ENCODE measurements around the gene KCNIP3.

The KCNIP3 gene

GRCh38 chr2:95284886-95285541 is 12.1 kb upstream of the KCNIP3 start:
- Histone ChIP-seq H3K4me3 (no peak overlapping the region), H3K9me3 (ENCODE audit: low read depth, low read length) (no peaks in the 10 kb centered on the region), H3K9ac (ENCODE audit: insufficient read length) (no peak overlapping the region), H3K27ac (no peak overlapping the region), H3K36me3 (ENCODE audit: insufficient read depth, low read length) (no peaks in the 10 kb centered on the region)
- DNase-seq (ENCODE audit: low read depth, low spot score), result no peak
- TF ChIP-seq EZH2 (IDR thresholded peaks at IDR 0.05), result no peak
- no peak for TF ChIP-seq FOXP2 (optimal IDR thresholded peaks at IDR 0.05; ENCODE audit: control extremely low read depth, extremely low read length, insufficient read depth)
- TF ChIP-seq POLR2AphosphoS5 (IDR thresholded peaks at IDR 0.05; ENCODE audit: borderline replicate concordance, low read depth, low read length), result no peak

DNA sequence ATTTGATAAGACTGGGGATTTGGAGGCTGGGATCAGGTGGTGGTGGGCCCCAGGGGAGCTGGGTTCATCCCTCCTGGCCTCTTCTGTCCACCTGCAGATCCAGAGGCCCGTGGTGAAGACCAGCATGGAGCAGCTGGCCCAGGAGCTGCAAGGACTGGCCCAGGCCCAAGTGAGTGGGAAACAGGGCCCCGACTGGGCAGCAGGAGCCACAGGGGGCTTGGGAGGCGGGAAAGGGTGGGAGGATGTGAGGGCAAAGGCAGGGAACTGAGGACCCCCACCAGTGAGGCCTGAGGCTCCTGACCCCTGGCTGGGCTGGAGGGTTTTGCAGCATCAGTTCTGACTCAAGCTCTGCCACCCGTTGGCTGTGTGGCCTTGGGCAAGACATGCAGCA is 11.6 kb upstream of the KCNIP3 start:
- Histone ChIP-seq H3K36me3 (ENCODE audit: insufficient read depth, low read length) (no peaks in the 10 kb centered on the region), H3K4me3 (no peak overlapping the region), H3K27ac (no peak overlapping the region), H3K9me3 (ENCODE audit: low read depth, low read length) (no peaks in the 10 kb centered on the region), H3K9ac (ENCODE audit: insufficient read length) (no peak overlapping the region)
- TF ChIP-seq POLR2AphosphoS5 (IDR thresholded peaks at IDR 0.05; ENCODE audit: borderline replicate concordance, low read depth, low read length), result no peak
- no peak for TF ChIP-seq EZH2 (IDR thresholded peaks at IDR 0.05)
- TF ChIP-seq FOXP2 (optimal IDR thresholded peaks at IDR 0.05; ENCODE audit: control extremely low read depth, extremely low read length, insufficient read depth), result no peak
- no peak for DNase-seq (ENCODE audit: low read depth, low spot score)

- Histone ChIP-seq H3K4me3 (no peak overlapping the region), H3K9me3 (ENCODE audit: low read depth, low read length) (no peaks in the 10 kb centered on the region), H3K9ac (ENCODE audit: insufficient read length) (no peak overlapping the region), H3K36me3 (ENCODE audit: insufficient read depth, low read length) (no peaks in the 10 kb centered on the region), H3K27ac (no peak overlapping the region)
- TF ChIP-seq EZH2 (IDR thresholded peaks at IDR 0.05) (no peak), POLR2AphosphoS5 (IDR thresholded peaks at IDR 0.05; ENCODE audit: borderline replicate concordance, low read depth, low read length) (no peak), FOXP2 (optimal IDR thresholded peaks at IDR 0.05; ENCODE audit: control extremely low read depth, extremely low read length, insufficient read depth) (no peak)
- DNase-seq (ENCODE audit: low read depth, low spot score), result no peak
These were observed 9.8 kb upstream of the KCNIP3 start for GRCh38 chr2:95287336-95287735.

DNA sequence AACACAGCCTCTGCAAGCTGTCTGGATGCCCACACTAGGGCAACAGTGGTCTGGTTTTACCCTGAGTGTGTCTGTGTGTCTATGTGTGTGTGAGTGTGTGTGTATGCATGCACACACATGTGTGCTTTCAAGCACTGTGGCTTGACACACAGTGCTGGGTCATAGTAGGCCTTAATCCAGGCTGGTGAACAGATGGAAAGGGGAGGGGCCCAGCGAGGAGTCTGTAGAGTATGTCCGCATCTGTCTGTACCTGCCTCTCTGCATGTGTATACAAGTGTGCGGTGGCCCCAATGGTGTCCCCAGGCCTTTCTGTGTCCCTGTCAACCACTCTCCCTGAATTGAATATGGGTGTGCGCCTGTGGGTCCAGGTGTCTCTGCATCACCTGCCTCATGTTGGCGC is 9.3 kb upstream of the KCNIP3 start:
- Histone ChIP-seq H3K27ac (no peak overlapping the region), H3K36me3 (ENCODE audit: insufficient read depth, low read length) (no peaks in the 10 kb centered on the region), H3K9me3 (ENCODE audit: low read depth, low read length) (no peaks in the 10 kb centered on the region), H3K4me3 (no peak overlapping the region), H3K9ac (ENCODE audit: insufficient read length) (no peak overlapping the region)
- no peak for DNase-seq (ENCODE audit: low read depth, low spot score)
- no peak for TF ChIP-seq POLR2AphosphoS5 (IDR thresholded peaks at IDR 0.05; ENCODE audit: borderline replicate concordance, low read depth, low read length)
- no peak for TF ChIP-seq EZH2 (IDR thresholded peaks at IDR 0.05)
- TF ChIP-seq FOXP2 (optimal IDR thresholded peaks at IDR 0.05; ENCODE audit: control extremely low read depth, extremely low read length, insufficient read depth), result no peak

DNA sequence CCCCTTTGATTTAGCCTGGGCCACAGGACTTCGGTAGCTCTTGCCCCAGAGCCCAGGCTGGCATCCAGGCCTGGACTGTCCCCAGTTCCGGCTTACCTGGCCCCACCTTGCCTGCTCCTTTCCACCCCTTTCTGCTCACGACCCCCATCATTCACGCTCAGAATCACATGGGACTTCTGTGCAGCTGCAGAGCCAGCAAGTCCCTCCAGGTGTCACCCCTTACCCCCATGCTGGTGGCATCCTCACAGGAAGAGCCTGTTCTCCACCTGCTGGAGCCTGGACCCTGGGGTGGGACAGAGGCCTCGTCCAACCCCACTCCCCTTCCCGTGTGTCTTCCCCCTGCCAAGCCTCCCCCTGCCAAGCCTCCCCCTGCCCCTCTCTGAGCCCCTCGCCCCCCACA is 7.9 kb upstream of the KCNIP3 start:
- Histone ChIP-seq H3K9me3 (ENCODE audit: low read depth, low read length) (no peaks in the 10 kb centered on the region), H3K9ac (ENCODE audit: insufficient read length) (no peak overlapping the region), H3K36me3 (ENCODE audit: insufficient read depth, low read length) (no peaks in the 10 kb centered on the region), H3K4me3 (no peak overlapping the region), H3K27ac (no peak overlapping the region)
- DNase-seq (ENCODE audit: low read depth, low spot score), result no peak
- TF ChIP-seq POLR2AphosphoS5 (IDR thresholded peaks at IDR 0.05; ENCODE audit: borderline replicate concordance, low read depth, low read length), result no peak
- TF ChIP-seq FOXP2 (optimal IDR thresholded peaks at IDR 0.05; ENCODE audit: control extremely low read depth, extremely low read length, insufficient read depth), result no peak
- TF ChIP-seq EZH2 (IDR thresholded peaks at IDR 0.05), result no peak

GRCh38 chr2:95291222-95291621 is 5.9 kb upstream of the KCNIP3 start:
- H3K9me3 ChIP-seq (ENCODE audit: low read depth, low read length), result no peaks in the 10 kb centered on the region
- no peak overlapping the region for H3K9ac ChIP-seq (ENCODE audit: insufficient read length)
- H3K27ac ChIP-seq, result no peak overlapping the region
- no peak for DNase-seq (ENCODE audit: low read depth, low spot score)
- H3K36me3 ChIP-seq (ENCODE audit: insufficient read depth, low read length), result no peaks in the 10 kb centered on the region
- H3K4me3 ChIP-seq, result no peak overlapping the region
- no peak for TF ChIP-seq POLR2AphosphoS5 (IDR thresholded peaks at IDR 0.05; ENCODE audit: borderline replicate concordance, low read depth, low read length)
- no peak for TF ChIP-seq EZH2 (IDR thresholded peaks at IDR 0.05)
- no peak for TF ChIP-seq FOXP2 (optimal IDR thresholded peaks at IDR 0.05; ENCODE audit: control extremely low read depth, extremely low read length, insufficient read depth)

- TF ChIP-seq POLR2AphosphoS5 (IDR thresholded peaks at IDR 0.05; ENCODE audit: borderline replicate concordance, low read depth, low read length) (no peak), FOXP2 (optimal IDR thresholded peaks at IDR 0.05; ENCODE audit: control extremely low read depth, extremely low read length, insufficient read depth) (no peak), EZH2 (IDR thresholded peaks at IDR 0.05) (no peak)
- Histone ChIP-seq H3K36me3 (ENCODE audit: insufficient read depth, low read length) (no peaks in the 10 kb centered on the region), H3K4me3 (no peak overlapping the region)
These were observed 4.4 kb upstream of the KCNIP3 start for GRCh38 chr2:95292623-95293260.

GRCh38 chr2:95294579-95295250 is 2.4 kb upstream of the KCNIP3 start:
- Histone ChIP-seq H3K36me3 (ENCODE audit: insufficient read depth, low read length) (no peaks in the 10 kb centered on the region), H3K9ac (ENCODE audit: insufficient read length) (no peak overlapping the region), H3K4me3 (no peak overlapping the region), H3K9me3 (ENCODE audit: low read depth, low read length) (no peaks in the 10 kb centered on the region), H3K27ac (no peak overlapping the region)
- TF ChIP-seq FOXP2 (optimal IDR thresholded peaks at IDR 0.05; ENCODE audit: control extremely low read depth, extremely low read length, insufficient read depth) (no peak), EZH2 (IDR thresholded peaks at IDR 0.05) (no peak), POLR2AphosphoS5 (IDR thresholded peaks at IDR 0.05; ENCODE audit: borderline replicate concordance, low read depth, low read length) (no peak)
- no peak for DNase-seq (ENCODE audit: low read depth, low spot score)

More at GRCh38 chr2:95292623-95293260, 4.4 kb upstream of the KCNIP3 start:
- Histone ChIP-seq H3K9ac (ENCODE audit: insufficient read length) (no peak overlapping the region), H3K27ac (no peak overlapping the region), H3K9me3 (ENCODE audit: low read depth, low read length) (no peaks in the 10 kb centered on the region)
- no peak for DNase-seq (ENCODE audit: low read depth, low spot score)
